ENCODE data around the gene HCN4. TPM values are rescaled to one million over a fixed set of nuclear protein-coding genes. Genes with fewer than 3 reads are reported as not detected.

HCN4 gene
- total RNA-seq, 1 donor from 2014 or later, result not detected

DNA sequence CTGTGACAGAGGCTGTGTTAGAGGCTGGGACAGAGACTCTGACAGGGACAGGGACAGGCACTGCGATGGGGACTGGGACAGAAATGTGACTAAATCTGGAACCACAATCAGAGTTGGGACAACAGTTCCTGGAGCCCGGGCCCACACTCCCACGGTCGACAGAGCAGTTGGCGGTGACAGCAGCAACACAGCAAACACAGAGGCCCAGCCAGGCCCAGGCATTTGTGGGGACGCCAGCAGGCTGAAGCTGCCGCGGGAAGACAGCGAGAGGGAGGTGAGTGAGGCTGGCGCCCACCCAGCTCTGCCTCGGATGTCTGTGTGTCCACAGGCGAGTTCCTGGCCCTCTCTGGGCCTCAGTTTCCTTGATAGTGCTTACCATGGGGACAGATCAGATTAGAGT lies 9.3 kb upstream of the HCN4 start:
- intact Hi-C loops (cut with DNase I), result no loop called here
- no peak for DNase-seq (ENCODE audit: low spot score in 2 of 2)
- H3K27me3 ChIP-seq, result no peaks in the 10 kb centered on the region

DNA sequence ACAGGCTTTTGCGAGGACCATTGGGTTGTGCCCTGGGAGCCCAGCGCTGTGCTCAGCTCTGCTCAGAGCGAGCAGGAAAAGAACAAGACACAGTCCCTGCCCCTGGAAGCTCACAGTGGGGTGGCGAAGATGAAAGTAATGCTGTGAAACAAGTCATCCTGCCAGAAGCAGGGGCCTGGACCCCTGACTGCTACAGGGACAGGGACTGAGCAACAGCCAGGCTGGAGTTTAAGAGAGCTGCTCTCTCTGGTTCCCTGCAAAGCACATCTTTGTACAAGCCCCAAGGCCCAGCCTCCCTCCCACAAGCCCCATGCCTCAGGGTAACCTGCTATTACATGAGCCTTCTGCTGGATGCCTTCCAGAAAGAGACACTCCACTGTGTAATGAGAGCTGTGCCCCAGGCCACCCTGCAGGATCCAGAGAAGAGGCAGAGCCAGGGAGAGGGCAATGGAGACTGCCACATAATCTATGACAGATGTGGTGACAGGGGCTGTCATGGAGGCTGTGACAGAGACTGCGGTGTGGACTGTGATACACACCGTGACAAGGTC lies 7.1 kb upstream of the HCN4 start:
- Histone ChIP-seq H3K9me3 (no peaks in the 10 kb centered on the region), H3K27me3 (no peaks in the 10 kb centered on the region), H3K36me3 (no peaks in the 10 kb centered on the region), H3K4me3 (no peak overlapping the region), H3K4me1 (no peaks in the 10 kb centered on the region), H3K27ac (no peak overlapping the region)
- intact Hi-C loops (cut with DNase I), result no loop called here
- DNase-seq (ENCODE audit: low spot score in 2 of 2), result no peak
- TF ChIP-seq, protein P1, sequence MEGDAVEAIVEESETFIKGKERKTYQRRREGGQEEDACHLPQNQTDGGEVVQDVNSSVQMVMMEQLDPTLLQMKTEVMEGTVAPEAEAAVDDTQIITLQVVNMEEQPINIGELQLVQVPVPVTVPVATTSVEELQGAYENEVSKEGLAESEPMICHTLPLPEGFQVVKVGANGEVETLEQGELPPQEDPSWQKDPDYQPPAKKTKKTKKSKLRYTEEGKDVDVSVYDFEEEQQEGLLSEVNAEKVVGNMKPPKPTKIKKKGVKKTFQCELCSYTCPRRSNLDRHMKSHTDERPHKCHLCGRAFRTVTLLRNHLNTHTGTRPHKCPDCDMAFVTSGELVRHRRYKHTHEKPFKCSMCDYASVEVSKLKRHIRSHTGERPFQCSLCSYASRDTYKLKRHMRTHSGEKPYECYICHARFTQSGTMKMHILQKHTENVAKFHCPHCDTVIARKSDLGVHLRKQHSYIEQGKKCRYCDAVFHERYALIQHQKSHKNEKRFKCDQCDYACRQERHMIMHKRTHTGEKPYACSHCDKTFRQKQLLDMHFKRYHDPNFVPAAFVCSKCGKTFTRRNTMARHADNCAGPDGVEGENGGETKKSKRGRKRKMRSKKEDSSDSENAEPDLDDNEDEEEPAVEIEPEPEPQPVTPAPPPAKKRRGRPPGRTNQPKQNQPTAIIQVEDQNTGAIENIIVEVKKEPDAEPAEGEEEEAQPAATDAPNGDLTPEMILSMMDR (IDR thresholded peaks at IDR 0.05), result no peak

More for the DNA sequence above, 9.3 kb upstream of the HCN4 start:
- no peaks in the 10 kb centered on the region for H3K9me3 ChIP-seq
- H3K36me3 ChIP-seq, result no peaks in the 10 kb centered on the region
- TF ChIP-seq, protein P1 (IDR thresholded peaks at IDR 0.05), result no peak
- no peak overlapping the region for H3K27ac ChIP-seq
- H3K4me3 ChIP-seq, result no peak overlapping the region
- no peaks in the 10 kb centered on the region for H3K4me1 ChIP-seq

DNA sequence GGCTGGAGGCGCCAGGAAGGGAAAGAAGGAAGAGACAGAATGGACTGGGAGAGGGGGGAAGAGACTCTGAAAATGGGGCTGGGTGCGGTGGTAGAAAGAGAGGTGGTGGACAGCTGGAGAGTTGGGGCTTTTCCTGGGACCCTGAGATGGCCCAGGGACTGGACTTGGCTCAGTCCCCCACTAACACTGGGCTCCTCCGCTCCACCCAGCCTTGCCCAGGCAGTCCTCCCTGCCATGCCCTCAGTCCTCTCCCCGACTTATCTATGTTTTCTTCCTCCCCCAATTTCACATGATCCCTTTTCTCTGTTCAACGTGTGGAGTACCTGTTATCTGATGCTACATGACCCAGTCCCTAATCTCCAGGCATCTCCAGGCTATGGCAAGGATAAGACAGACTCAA lies 6.3 kb upstream of the HCN4 start:
- H3K36me3 ChIP-seq, result no peaks in the 10 kb centered on the region
- DNase-seq (ENCODE audit: low spot score in 2 of 2), result no peak
- H3K4me3 ChIP-seq, result no peak overlapping the region
- no peaks in the 10 kb centered on the region for H3K4me1 ChIP-seq
- H3K27me3 ChIP-seq, result no peaks in the 10 kb centered on the region
- intact Hi-C loops (cut with DNase I), result no loop called here
- TF ChIP-seq, protein P1 (IDR thresholded peaks at IDR 0.05), result no peak
- no peak overlapping the region for H3K27ac ChIP-seq
- H3K9me3 ChIP-seq, result no peaks in the 10 kb centered on the region

DNA sequence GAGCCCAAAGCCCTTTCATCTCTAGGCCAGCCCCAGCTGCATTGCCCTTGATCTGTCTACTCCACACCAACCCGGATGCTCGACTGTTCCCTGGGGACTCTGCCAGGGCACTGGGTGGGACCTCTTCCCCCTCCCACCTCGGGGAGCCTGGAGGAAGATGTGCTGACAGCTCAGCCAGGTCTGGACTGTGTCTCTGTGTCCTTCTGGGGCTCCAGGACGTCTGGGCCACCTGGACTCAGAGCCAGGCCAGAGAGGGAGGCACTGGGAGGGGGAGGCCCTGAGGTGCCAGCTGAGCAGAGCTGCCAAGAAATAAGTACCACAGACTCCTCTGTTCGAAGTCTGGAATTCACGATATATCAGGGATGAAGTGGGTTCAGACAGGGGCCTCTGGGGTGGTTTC lies 5.8 kb upstream of the HCN4 start:
- Histone ChIP-seq H3K27me3 (no peaks in the 10 kb centered on the region), H3K4me1 (no peaks in the 10 kb centered on the region), H3K36me3 (no peaks in the 10 kb centered on the region), H3K9me3 (no peaks in the 10 kb centered on the region), H3K4me3 (no peak overlapping the region), H3K27ac (no peak overlapping the region)
- intact Hi-C loops (cut with DNase I), result no loop called here
- TF ChIP-seq, protein P1 (IDR thresholded peaks at IDR 0.05), result no peak
- no peak for DNase-seq (ENCODE audit: low spot score in 2 of 2)

DNA sequence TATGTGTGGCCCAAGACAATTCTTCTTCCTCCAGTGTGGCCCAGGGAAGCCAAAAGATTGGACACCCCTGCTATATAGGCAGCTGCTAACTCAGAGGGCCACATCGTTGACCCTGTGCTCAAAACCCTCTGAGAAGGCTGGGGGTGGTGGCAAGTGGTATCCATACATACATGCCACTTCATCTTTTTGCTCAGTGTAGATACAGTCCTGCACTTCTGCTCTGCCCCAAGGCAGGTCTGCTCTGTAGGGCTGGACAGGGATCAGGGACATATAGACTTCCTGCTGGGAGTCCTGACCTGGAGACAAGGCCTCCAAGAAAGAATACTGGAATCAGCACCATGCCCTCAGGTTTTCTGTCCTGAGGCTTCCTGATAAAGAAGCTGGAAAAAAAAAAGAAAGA lies 4.5 kb upstream of the HCN4 start:
- Histone ChIP-seq H3K27ac (no peak overlapping the region), H3K36me3 (no peaks in the 10 kb centered on the region), H3K9me3 (no peaks in the 10 kb centered on the region), H3K4me3 (no peak overlapping the region), H3K27me3 (peaks cover 2% of the 10 kb centered on the region), H3K4me1 (no peaks in the 10 kb centered on the region)
- no peak for DNase-seq (ENCODE audit: low spot score in 2 of 2)
- TF ChIP-seq, protein P1 (IDR thresholded peaks at IDR 0.05), result no peak
- intact Hi-C loops (cut with DNase I), result no loop called here

DNA sequence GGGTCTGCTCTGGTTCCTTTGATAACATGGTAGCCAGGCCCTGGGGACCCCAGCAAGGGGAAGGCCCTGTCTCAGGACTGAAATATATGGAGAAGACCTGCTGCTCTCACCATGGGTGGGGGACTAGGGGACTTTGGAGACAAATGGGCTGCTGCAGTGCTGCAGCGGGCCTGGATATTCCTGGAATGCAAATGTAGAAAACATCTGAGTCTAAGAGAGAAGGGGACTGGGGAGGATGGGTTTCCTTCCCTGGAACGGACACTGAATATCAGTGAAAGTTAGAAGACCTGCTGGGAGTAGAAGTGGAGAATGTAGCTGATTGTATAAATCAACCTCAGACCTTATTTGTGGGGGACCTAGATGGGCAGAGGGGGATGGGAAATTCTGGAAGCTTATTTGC lies 3.1 kb upstream of the HCN4 start:
- H3K27me3 ChIP-seq, result peaks cover 6% of the 10 kb centered on the region
- TF ChIP-seq, protein P1 (IDR thresholded peaks at IDR 0.05), result no peak
- intact Hi-C loops (cut with DNase I), result no loop called here

More for the DNA sequence above, 3.1 kb upstream of the HCN4 start:
- Histone ChIP-seq H3K36me3 (no peaks in the 10 kb centered on the region), H3K9me3 (no peaks in the 10 kb centered on the region), H3K4me3 (no peak overlapping the region), H3K27ac (no peak overlapping the region), H3K4me1 (peaks cover 0 to 4% of the 10 kb centered on the region in 2 donors)
- DNase-seq (ENCODE audit: low spot score in 2 of 2), result no peak
